NB4 (cell line): Measurements from ENCODE around the gene SH2D4B.

Source experiments
- DNase-seq: peaks from one replicate; pipeline ENCODE4 v3.0.0; 2010; ENCODE audit warnings: low read depth
- H3K4me3 ChIP-seq: one replicate; pipeline ENCODE4 v1.5.1; 2011; ENCODE audit warnings: mild to moderate bottlenecking, low read depth, low read length, moderate library complexity
- CTCF ChIP-seq: IDR thresholded peaks from one replicate; pipeline ENCODE4 v1.5.1; 2012; ENCODE audit warnings: low read depth, low read length
- MYC ChIP-seq: IDR thresholded peaks from 2 replicates; pipeline ENCODE4 v1.6.1; 2011; ENCODE audit warnings: low read depth, low read length
- POLR2A ChIP-seq: IDR thresholded peaks from 2 replicates; pipeline ENCODE4 v1.6.1; 2011; ENCODE audit warnings: mild to moderate bottlenecking; ENCODE audit not compliant: insufficient read length; ENCODE audit errors: extremely low read depth
- TF ChIP-seq, protein P1 (sequence below): IDR thresholded peaks from 2 replicates; pipeline ENCODE4 v1.6.1; 2011; ENCODE audit warnings: low read depth, low read length

The SH2D4B gene

GRCh38 chr10:80569131-80569895, 31.6 kb downstream of the SH2D4B start:
- TF ChIP-seq, protein P1, sequence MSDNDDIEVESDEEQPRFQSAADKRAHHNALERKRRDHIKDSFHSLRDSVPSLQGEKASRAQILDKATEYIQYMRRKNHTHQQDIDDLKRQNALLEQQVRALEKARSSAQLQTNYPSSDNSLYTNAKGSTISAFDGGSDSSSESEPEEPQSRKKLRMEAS = no peak
- no peak for TF ChIP-seq POLR2A
- TF ChIP-seq MYC = no peak
- no peak for TF ChIP-seq CTCF
- no peak overlapping the region for H3K4me3 ChIP-seq
- DNase-seq = no peak

DNA sequence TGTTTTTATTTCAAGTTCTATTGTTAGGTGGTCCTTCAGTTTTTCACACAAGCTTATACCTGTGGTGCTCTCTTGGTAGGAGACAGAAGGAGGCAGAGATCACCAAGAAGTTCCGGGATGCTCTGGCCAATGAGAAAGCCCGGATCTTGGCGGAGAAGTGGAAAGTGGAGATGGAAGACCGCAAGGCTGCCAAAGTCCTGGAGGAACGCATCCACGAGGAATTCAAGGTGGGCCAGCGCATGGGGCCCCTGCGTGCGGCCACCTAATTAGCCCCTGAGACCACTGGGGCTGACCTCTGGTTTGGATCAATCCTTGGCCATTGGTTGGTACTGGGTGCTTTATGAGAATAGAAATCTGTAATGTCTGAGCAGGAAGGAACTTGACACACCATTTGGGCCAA, 33.6 kb downstream of the SH2D4B start:
- H3K4me3 ChIP-seq = no peak overlapping the region
- no peak for DNase-seq
- TF ChIP-seq CTCF (no peak), MYC (no peak)

DNA sequence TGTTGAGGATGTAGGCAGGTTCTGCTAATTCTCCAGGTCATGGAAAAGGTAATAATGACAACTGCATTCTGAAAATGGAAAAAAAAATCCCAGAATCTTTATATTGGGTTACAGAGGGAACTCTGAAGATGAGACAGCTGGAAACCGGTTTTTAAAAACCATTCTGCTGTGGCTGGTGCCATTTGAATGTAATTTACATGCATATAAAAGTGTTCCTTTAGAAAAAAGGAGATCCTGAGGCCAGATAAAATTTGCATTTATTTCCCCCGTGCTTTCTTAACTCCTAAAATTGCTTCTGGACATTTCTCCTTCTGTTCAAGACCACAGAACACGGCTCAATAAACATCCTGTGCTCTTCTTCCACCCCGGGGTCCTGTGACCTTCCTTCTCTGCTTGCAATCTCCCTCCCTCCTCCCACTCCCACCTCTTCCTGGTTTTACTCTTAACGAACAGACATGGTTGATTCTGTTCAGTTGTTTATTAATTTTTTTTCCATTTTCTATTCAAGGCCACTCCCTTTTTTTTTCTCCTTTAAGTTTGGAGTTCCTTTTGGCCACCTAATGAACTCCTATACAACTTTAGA, 41.6 kb downstream of the SH2D4B start:
- TF ChIP-seq POLR2A = no peak
- TF ChIP-seq, protein P1 = peak; percentile 9; the same call in 1 of the 2 replicates

GRCh38 chr10:80579849-80580637, 42.3 kb downstream of the SH2D4B start:
- DNase-seq = peak; percentile 60
- H3K4me3 ChIP-seq = no peak overlapping the region
- TF ChIP-seq, protein P1 = no peak
- TF ChIP-seq CTCF (no peak), MYC (no peak), POLR2A (no peak)

More for the DNA sequence above, 41.6 kb downstream of the SH2D4B start:
- peak; percentile 71 for DNase-seq
- no peak overlapping the region for H3K4me3 ChIP-seq

DNA sequence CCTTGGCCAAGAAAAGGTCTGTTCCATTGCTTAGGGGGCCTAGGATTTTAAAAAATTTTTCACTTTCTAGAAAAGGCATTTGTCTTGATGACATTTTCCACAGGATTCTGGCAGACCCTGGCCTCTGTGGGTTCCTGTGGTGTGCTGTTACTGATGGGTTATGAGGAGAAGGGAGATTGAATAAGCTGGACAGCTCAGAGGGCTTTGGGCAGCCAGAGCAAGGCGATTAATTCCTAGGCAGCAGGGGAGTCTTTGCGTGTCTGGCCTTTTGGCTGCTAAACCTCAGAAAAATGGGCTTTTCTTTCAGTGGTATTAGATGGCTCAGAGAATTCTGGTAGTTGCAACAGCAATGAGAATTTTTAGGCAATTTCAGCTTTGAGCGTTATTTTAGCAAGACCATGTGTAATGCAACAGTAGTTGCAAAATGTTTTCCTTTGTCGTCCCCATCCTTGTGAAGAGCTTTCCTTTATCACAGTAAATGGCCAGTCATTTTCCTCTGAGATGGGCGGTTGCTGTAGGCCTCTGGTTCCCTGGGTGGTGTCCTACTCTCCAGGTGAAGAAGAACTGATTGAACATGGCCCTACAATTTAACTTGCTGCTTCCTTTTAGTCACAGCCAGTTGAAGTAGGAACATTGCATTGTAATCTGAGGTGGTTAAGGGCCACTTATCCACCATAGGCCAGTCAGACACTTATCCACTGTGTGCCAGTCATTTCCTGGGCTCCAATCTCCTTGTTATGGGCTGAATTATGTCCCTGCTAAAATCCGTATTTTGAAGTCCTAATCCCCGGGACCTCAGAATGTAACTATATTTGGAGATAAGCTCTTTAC, 43.2 kb downstream of the SH2D4B start:
- H3K4me3 ChIP-seq = no peak overlapping the region
- TF ChIP-seq, protein P1 = 0 out of 2 replicates have a peak, but pooled peaks have one; percentile 16
- no peak for TF ChIP-seq CTCF
- 0 out of 2 replicates have a peak, but pooled peaks have one; percentile 11 for TF ChIP-seq MYC
- TF ChIP-seq POLR2A = no peak
- peak; percentile 60 for DNase-seq
